ENCODE results near the gene SUDS3.
"Not testable (repeated sequence)": the region's sequence is repeated elsewhere in the genome, so short reads cannot be mapped to it uniquely, and the experiment has no call there.

Gene SUDS3

GRCh38 chr12:118398524-118398923 lies 22.2 kb downstream of the SUDS3 start:
- no peak for DNase-seq (ENCODE audit: low spot score)

GRCh38 chr12:118398940-118399339 lies 22.6 kb downstream of the SUDS3 start:
- no peak for DNase-seq (ENCODE audit: low spot score)

GRCh38 chr12:118402251-118402650 lies 25.9 kb downstream of the SUDS3 start:
- no peak for DNase-seq (ENCODE audit: low spot score)

GRCh38 chr12:118404876-118405521 lies 28.6 kb downstream of the SUDS3 start:
- DNase-seq (ENCODE audit: low spot score), result peak; percentile 79

GRCh38 chr12:118408241-118408640 lies 31.9 kb downstream of the SUDS3 start:
- not testable (repeated sequence) for DNase-seq (ENCODE audit: low spot score)

- DNase-seq (ENCODE audit: low spot score), result peak; percentile 83
Measured at GRCh38 chr12:118409834-118410233, 33.5 kb downstream of the SUDS3 start.

GRCh38 chr12:118417942-118418341 lies 41.6 kb downstream of the SUDS3 start:
- DNase-seq (ENCODE audit: low spot score), result no peak

GRCh38 chr12:118418385-118419057 lies 42.2 kb downstream of the SUDS3 start:
- no peak for DNase-seq (ENCODE audit: low spot score)

GRCh38 chr12:118420673-118421072 lies 44.3 kb downstream of the SUDS3 start:
- no peak for DNase-seq (ENCODE audit: low spot score)

- peak; percentile 39 for DNase-seq (ENCODE audit: low spot score)
Measured at GRCh38 chr12:118424884-118425283, 48.5 kb downstream of the SUDS3 start.

GRCh38 chr12:118425364-118425763 lies 49.0 kb downstream of the SUDS3 start:
- no peak for DNase-seq (ENCODE audit: low spot score)

- DNase-seq (ENCODE audit: low spot score), result no peak
Measured at GRCh38 chr12:118427819-118428218, 51.5 kb downstream of the SUDS3 start.

GRCh38 chr12:118428643-118429042 lies 52.3 kb downstream of the SUDS3 start:
- DNase-seq (ENCODE audit: low spot score), result no peak

GRCh38 chr12:118429688-118430383 lies 53.5 kb downstream of the SUDS3 start:
- DNase-seq (ENCODE audit: low spot score), result no peak

GRCh38 chr12:118430516-118430915 lies 54.2 kb downstream of the SUDS3 start:
- DNase-seq (ENCODE audit: low spot score), result no peak

- no peak for DNase-seq (ENCODE audit: low spot score)
Measured at GRCh38 chr12:118432812-118433545, 56.6 kb downstream of the SUDS3 start.

GRCh38 chr12:118436002-118436730 lies 59.8 kb downstream of the SUDS3 start:
- peak; percentile 28 for DNase-seq (ENCODE audit: low spot score)

GRCh38 chr12:118436986-118437385 lies 60.6 kb downstream of the SUDS3 start:
- DNase-seq (ENCODE audit: low spot score), result no peak

GRCh38 chr12:118439068-118439467 lies 62.7 kb downstream of the SUDS3 start:
- DNase-seq (ENCODE audit: low spot score), result no peak

GRCh38 chr12:118446247-118446646 lies 69.9 kb downstream of the SUDS3 start:
- DNase-seq (ENCODE audit: low spot score), result no peak

- no peak for DNase-seq (ENCODE audit: low spot score)
Measured at GRCh38 chr12:118447181-118447580, 70.8 kb downstream of the SUDS3 start.

- no peak for DNase-seq (ENCODE audit: low spot score)
Measured at GRCh38 chr12:118448341-118448740, 72.0 kb downstream of the SUDS3 start.
